ENCODE results near the gene FSTL1. TPM values are rescaled to one million over a fixed set of nuclear protein-coding genes. Genes with fewer than 3 reads are reported as not detected.
A peak's percentile ranks its signal among the peaks of the same experiment; 100 is the strongest.

Gene FSTL1
- total RNA-seq, 1 donor from 2014 or later: 383 TPM

GRCh38 chr3:120348991-120349854, 101.6 kb downstream of the FSTL1 start, which contains the start of gene LRRC58:
Gene LRRC58, minus strand, starts transcription at chr3:120349354. Its CDS starts 111 bp downstream, at chr3:120349243.
- H3K27ac Mint-ChIP-seq: peak within 1 kb of the TSS; percentile 93
- no peaks in the 10 kb centered on the region for H3K9me3 Mint-ChIP-seq
- H3K4me3 Mint-ChIP-seq: peak within 1 kb of the TSS; percentile 96
- TF ChIP-seq, protein P1, sequence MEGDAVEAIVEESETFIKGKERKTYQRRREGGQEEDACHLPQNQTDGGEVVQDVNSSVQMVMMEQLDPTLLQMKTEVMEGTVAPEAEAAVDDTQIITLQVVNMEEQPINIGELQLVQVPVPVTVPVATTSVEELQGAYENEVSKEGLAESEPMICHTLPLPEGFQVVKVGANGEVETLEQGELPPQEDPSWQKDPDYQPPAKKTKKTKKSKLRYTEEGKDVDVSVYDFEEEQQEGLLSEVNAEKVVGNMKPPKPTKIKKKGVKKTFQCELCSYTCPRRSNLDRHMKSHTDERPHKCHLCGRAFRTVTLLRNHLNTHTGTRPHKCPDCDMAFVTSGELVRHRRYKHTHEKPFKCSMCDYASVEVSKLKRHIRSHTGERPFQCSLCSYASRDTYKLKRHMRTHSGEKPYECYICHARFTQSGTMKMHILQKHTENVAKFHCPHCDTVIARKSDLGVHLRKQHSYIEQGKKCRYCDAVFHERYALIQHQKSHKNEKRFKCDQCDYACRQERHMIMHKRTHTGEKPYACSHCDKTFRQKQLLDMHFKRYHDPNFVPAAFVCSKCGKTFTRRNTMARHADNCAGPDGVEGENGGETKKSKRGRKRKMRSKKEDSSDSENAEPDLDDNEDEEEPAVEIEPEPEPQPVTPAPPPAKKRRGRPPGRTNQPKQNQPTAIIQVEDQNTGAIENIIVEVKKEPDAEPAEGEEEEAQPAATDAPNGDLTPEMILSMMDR (conservative IDR thresholded peaks at IDR 0.05): peak; percentile 57
- H3K27me3 Mint-ChIP-seq: peaks cover 12% of the 10 kb centered on the region
- H3K4me1 Mint-ChIP-seq (ENCODE audit: unreplicated experiment): peaks cover 36% of the 10 kb centered on the region
- peak; percentile 89 for DNase-seq (ENCODE audit: extremely low spot score, unreplicated experiment)
- peaks cover 14% of the 10 kb centered on the region for H3K36me3 Mint-ChIP-seq

GRCh38 chr3:120348065-120348990, 102.5 kb downstream of the FSTL1 start:
- TF ChIP-seq, protein P1 (conservative IDR thresholded peaks at IDR 0.05): no peak
- Mint-ChIP-seq H3K27me3 (peaks cover 8% of the 10 kb centered on the region), H3K27ac (peak overlapping the region; percentile 83), H3K9me3 (no peaks in the 10 kb centered on the region), H3K4me3 (peak overlapping the region; percentile 96), H3K36me3 (peaks cover 14% of the 10 kb centered on the region), H3K4me1 (ENCODE audit: unreplicated experiment) (peaks cover 36% of the 10 kb centered on the region)
- peak; percentile 86 for DNase-seq (ENCODE audit: extremely low spot score, unreplicated experiment)

- TF ChIP-seq, protein P1 (conservative IDR thresholded peaks at IDR 0.05): no peak
- peak overlapping the region; percentile 38 for H3K4me3 Mint-ChIP-seq
- no peak for DNase-seq (ENCODE audit: extremely low spot score, unreplicated experiment)
- peaks cover 27% of the 10 kb centered on the region for H3K4me1 Mint-ChIP-seq (ENCODE audit: unreplicated experiment)
- H3K27me3 Mint-ChIP-seq: no peaks in the 10 kb centered on the region
- H3K27ac Mint-ChIP-seq: peak overlapping the region; percentile 2
- H3K9me3 Mint-ChIP-seq: peaks cover 1% of the 10 kb centered on the region
- peaks cover 36% of the 10 kb centered on the region for H3K36me3 Mint-ChIP-seq
These were observed 106.4 kb downstream of the FSTL1 start for GRCh38 chr3:120344349-120344748.

Other genes starting within 250 kb of the FSTL1 start
- 0.45 and 1.5 TPM in 2 replicates for gene GPR156, start 165.8 kb downstream of the FSTL1 start, total RNA-seq (ENCODE audit: low replicate concordance)
- gene LRRC58, start 101.6 kb downstream of the FSTL1 start, total RNA-seq (ENCODE audit: low replicate concordance): 14.5 and 19.9 TPM in 2 replicates
- gene NDUFB4, start 145.3 kb upstream of the FSTL1 start, total RNA-seq (ENCODE audit: low replicate concordance): 129 and 171 TPM in 2 replicates
- 10.4 and 14.0 TPM in 2 replicates for gene HGD, start 231.2 kb upstream of the FSTL1 start, total RNA-seq (ENCODE audit: low replicate concordance)